ENCODE results near the gene MAP1S. TPM values are rescaled to one million over a fixed set of nuclear protein-coding genes. Genes with fewer than 3 reads are reported as not detected.

Gene MAP1S
- total and polyA plus RNA-seq, 2 donors (not counting 1 experiment from before 2014, with no cell fraction given) = 10.5 to 18.3 TPM

DNA sequence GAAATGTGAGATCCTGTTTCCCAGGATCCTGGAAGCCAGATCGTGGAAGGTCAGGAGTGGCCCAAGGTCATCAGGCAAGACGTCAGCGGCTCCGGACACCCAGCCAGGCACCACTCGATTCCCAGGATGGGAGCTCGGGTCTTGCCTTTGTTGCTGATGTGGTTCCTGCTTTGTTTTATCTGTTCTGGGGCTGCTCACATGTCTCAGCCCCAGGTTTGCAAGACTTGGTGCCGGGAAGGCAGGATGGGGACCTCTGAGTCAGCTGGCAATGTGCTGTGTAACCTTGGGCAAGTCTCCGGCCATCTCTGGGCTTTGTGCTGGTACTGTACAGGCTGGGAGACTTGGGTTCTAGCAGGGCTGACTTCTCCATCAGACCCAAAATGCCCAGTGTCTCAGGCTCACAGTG is 30.6 kb downstream of the MAP1S start:
- DNase-seq (ENCODE audit: low read depth in 2 of 2) = no peak
- no peak overlapping the region for H3K4me3 ChIP-seq (replicated peaks in 1 of 4; ENCODE audit: control extremely low read depth in 1 of 4, insufficient read depth in 1 of 4, low read depth in 3 of 4, low read length in 4 of 4)
- H3K36me3 ChIP-seq (ENCODE audit: control insufficient read depth, insufficient read depth, low read length) = no peaks in the 10 kb centered on the region
- H3K9me3 ChIP-seq (ENCODE audit: control insufficient read depth, insufficient read depth, low read depth, low read length) = no peaks in the 10 kb centered on the region
- no peak overlapping the region for H3K4me2 ChIP-seq (ENCODE audit: extremely low read depth, insufficient read depth, low read length)
- H2AFZ ChIP-seq (ENCODE audit: low read length) = no peak overlapping the region
- H3K79me2 ChIP-seq (ENCODE audit: control insufficient read depth, insufficient read depth, low read length) = no peaks in the 10 kb centered on the region
- H3K27me3 ChIP-seq (ENCODE audit: control insufficient read depth, insufficient read depth, low read length) = no peaks in the 10 kb centered on the region
- H3K4me1 ChIP-seq (ENCODE audit: control insufficient read depth, extremely low read depth, insufficient read depth, low read length) = peaks cover 2% of the 10 kb centered on the region
- no peak overlapping the region for H3K27ac ChIP-seq (ENCODE audit: insufficient read depth, low read length)
- no peak overlapping the region for H3K9ac ChIP-seq (ENCODE audit: insufficient read depth, low read length)
- no peak for TF ChIP-seq CTCF (conservative IDR thresholded peaks at IDR 0.05 in 1 of 2, IDR thresholded peaks at IDR 0.05 in 1 of 2; ENCODE audit: low read depth in 1 of 2, low read length in 2 of 2)
- no peak for TF ChIP-seq EZH2 (IDR thresholded peaks at IDR 0.05; ENCODE audit: low read length, missing control alignments)
- no peaks in the 10 kb centered on the region for H4K20me1 ChIP-seq (ENCODE audit: control insufficient read depth, extremely low read depth, insufficient read depth, low read length)

DNA sequence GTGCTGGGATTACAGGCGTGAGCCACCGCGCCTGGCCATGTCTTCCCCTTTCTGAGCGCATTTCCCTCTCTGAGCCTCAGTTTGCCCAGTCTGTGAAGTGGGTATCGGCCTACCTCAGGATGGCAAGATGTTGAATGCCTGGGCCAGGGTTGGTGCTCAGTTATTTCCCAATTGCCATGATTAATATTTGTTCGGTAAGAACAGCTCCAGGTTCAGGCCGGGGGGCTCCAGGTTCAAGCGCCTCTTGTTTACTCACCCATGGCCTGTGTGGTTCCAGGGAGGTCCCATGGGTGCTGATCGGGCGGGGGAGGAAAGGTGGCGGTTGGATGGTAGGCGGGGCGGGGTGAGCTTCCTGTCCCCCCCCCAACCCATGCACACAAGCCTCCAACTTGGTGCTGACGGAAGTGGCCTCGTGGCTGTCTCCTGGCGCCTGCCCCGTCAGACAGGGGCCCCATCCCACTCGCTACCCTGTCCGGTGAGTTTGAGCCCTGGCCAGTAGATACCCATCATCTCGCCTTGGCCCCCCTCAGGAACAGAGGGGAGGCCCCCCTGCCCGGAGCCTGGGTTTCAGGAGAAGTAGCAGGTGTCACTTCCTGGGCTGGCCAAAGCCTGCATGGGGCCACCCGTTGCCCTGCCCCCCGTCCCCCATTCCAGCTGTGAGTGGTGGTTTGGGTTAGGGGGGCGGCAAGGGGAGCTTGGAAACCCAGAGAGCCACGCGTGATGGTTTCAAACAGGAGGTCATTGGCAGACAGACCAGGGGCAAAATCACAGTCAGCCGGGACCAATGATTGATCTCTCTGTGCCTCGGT is 32.0 kb downstream of the MAP1S start, which contains the start of gene FCHO1:
Gene FCHO1 (plus strand): TSS at position 375 of the 809 bp plus-strand sequence. CDS start 3,688 bp downstream, outside the sequence.
- Histone ChIP-seq H3K9ac (ENCODE audit: insufficient read depth, low read length) (no peak within 1 kb of the TSS), H3K9me3 (ENCODE audit: control insufficient read depth, insufficient read depth, low read depth, low read length) (no peaks in the 10 kb centered on the region), H3K36me3 (ENCODE audit: control insufficient read depth, insufficient read depth, low read length) (no peaks in the 10 kb centered on the region), H3K4me3 (replicated peaks in 1 of 4; ENCODE audit: control extremely low read depth in 1 of 4, insufficient read depth in 1 of 4, low read depth in 3 of 4, low read length in 4 of 4) (no peak within 1 kb of the TSS), H2AFZ (ENCODE audit: low read length) (no peak within 1 kb of the TSS), H3K4me2 (ENCODE audit: extremely low read depth, insufficient read depth, low read length) (no peak within 1 kb of the TSS), H4K20me1 (ENCODE audit: control insufficient read depth, extremely low read depth, insufficient read depth, low read length) (no peaks in the 10 kb centered on the region), H3K79me2 (ENCODE audit: control insufficient read depth, insufficient read depth, low read length) (no peaks in the 10 kb centered on the region), H3K27me3 (ENCODE audit: control insufficient read depth, insufficient read depth, low read length) (no peaks in the 10 kb centered on the region), H3K27ac (ENCODE audit: insufficient read depth, low read length) (no peak within 1 kb of the TSS), H3K4me1 (ENCODE audit: control insufficient read depth, extremely low read depth, insufficient read depth, low read length) (peaks cover 2% of the 10 kb centered on the region)
- no peak for DNase-seq (ENCODE audit: low read depth in 2 of 2)
- no peak for TF ChIP-seq CTCF (conservative IDR thresholded peaks at IDR 0.05 in 1 of 2, IDR thresholded peaks at IDR 0.05 in 1 of 2; ENCODE audit: low read depth in 1 of 2, low read length in 2 of 2)
- no peak for TF ChIP-seq EZH2 (IDR thresholded peaks at IDR 0.05; ENCODE audit: low read length, missing control alignments)

GRCh38 chr19:17751912-17752273 is 32.6 kb downstream of the MAP1S start:
- TF ChIP-seq EZH2 (IDR thresholded peaks at IDR 0.05; ENCODE audit: low read length, missing control alignments) (no peak), CTCF (conservative IDR thresholded peaks at IDR 0.05 in 1 of 2, IDR thresholded peaks at IDR 0.05 in 1 of 2; ENCODE audit: low read depth in 1 of 2, low read length in 2 of 2) (no peak)
- no peaks in the 10 kb centered on the region for H3K79me2 ChIP-seq (ENCODE audit: control insufficient read depth, insufficient read depth, low read length)
- H3K9me3 ChIP-seq (ENCODE audit: control insufficient read depth, insufficient read depth, low read depth, low read length) = no peaks in the 10 kb centered on the region

More at GRCh38 chr19:17751912-17752273, 32.6 kb downstream of the MAP1S start:
- H3K9ac ChIP-seq (ENCODE audit: insufficient read depth, low read length) = no peak overlapping the region
- H3K27me3 ChIP-seq (ENCODE audit: control insufficient read depth, insufficient read depth, low read length) = no peaks in the 10 kb centered on the region
- H3K4me2 ChIP-seq (ENCODE audit: extremely low read depth, insufficient read depth, low read length) = no peak overlapping the region
- no peak overlapping the region for H2AFZ ChIP-seq (ENCODE audit: low read length)
- H3K4me1 ChIP-seq (ENCODE audit: control insufficient read depth, extremely low read depth, insufficient read depth, low read length) = peaks cover 2% of the 10 kb centered on the region
- no peak for DNase-seq (ENCODE audit: low read depth in 2 of 2)
- no peaks in the 10 kb centered on the region for H3K36me3 ChIP-seq (ENCODE audit: control insufficient read depth, insufficient read depth, low read length)
- H3K4me3 ChIP-seq (replicated peaks in 1 of 4; ENCODE audit: control extremely low read depth in 1 of 4, insufficient read depth in 1 of 4, low read depth in 3 of 4, low read length in 4 of 4) = no peak overlapping the region
- no peak overlapping the region for H3K27ac ChIP-seq (ENCODE audit: insufficient read depth, low read length)
- H4K20me1 ChIP-seq (ENCODE audit: control insufficient read depth, extremely low read depth, insufficient read depth, low read length) = no peaks in the 10 kb centered on the region

All from fibroblast of lung (primary cell).